Measurements from ENCODE around the gene ANAPC2. TPM values are rescaled to one million over a fixed set of nuclear protein-coding genes. Genes with fewer than 3 reads are reported as not detected.

The ANAPC2 gene
- total and polyA plus RNA-seq, 8 donors, result 42.1 to 58.8 (median 44.4) TPM

DNA sequence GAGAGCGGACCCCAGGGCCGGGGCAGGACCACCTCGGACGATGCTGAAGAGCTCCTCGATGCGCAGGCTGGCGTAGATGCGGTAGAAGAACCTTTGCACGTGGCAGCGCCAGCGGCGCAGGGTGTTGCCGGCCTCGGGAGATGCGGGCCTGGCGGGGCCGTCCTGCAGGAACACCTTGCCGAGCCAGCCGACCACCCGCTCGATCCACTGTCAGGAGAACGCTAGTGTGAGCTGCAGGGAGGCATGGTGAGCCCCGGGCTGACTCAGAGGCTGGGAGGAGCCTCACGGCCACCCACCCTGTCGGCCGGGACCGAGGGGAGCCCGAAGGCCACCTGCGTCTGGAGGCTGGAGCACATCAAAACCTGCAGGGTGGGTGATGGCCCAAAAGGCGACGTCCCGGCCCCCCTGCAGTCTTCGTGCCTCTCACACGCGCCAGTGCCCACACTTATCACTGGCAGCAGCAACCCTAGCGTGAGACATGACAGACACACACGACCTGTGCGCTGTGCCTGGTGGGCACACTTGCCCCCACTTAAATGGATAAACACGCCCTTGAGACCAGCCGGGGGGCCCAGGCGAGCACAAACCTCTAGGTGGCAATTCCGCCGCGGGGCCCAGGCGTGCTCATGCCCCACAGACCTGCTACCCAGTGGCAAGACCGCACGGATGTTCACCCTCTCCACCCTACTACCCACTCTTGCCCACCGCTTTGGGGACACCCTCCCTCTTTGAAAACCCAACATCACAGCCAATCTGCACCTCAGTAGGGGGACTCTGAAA, 3.3 kb downstream of the ANAPC2 start:
- no peak for DNase-seq
- no peak overlapping the region for H3K4me3 ChIP-seq
- H3K27me3 ChIP-seq, result no peaks in the 10 kb centered on the region
- peaks cover 22 to 35% of the 10 kb centered on the region in 2 donors for H3K4me1 ChIP-seq
- no peaks in the 10 kb centered on the region for H3K9me3 ChIP-seq
- no peak for TF ChIP-seq CTCF (IDR thresholded peaks at IDR 0.05)
- no peak overlapping the region for H3K27ac ChIP-seq
- ATAC-seq, result no peak
- intact Hi-C loops (cut with DNase I), result no loop called here
- peaks cover 0 to 68% of the 10 kb centered on the region in 2 donors for H3K36me3 ChIP-seq

DNA sequence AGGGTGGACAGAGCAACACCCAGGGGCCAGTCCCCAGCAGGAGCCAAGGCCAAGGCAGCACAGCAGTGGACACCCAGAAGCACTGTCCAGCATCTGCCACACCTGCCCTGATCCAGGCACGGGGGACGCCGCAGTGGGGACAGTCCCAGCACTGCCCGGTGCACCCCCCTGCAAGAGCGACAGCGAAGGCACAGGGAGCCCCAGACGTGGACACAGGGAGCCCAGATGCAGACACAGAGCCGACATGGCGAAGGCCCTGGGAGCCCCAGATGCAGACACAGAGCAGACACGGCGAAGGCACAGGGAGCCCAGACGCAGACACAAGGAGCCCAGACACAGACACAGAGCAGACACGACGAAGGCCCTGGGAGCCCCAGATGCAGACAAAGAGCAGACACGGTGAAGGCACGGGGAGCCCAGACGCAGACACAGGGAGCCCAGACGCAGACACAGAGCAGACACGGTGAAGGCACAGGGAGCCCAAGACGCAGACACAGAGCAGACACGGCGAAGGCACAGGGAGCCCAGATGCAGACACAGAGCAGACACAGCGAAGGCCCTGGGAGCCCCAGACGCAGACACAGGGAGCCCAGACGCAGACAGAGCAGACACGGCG, 4.3 kb downstream of the ANAPC2 start:
- Histone ChIP-seq H3K9me3 (no peaks in the 10 kb centered on the region), H3K36me3 (peaks cover 0 to 74% of the 10 kb centered on the region in 2 donors), H3K27ac (no peak overlapping the region), H3K27me3 (no peaks in the 10 kb centered on the region), H3K4me1 (peaks cover 13 to 25% of the 10 kb centered on the region in 2 donors), H3K4me3 (no peak overlapping the region)
- TF ChIP-seq CTCF (IDR thresholded peaks at IDR 0.05), result no peak
- intact Hi-C loops (cut with DNase I), result no loop called here
- DNase-seq (no peak), ATAC-seq (no peak)

GRCh38 chr9:137182836-137183235, 5.5 kb downstream of the ANAPC2 start:
- intact Hi-C loops (cut with DNase I), result no loop called here
- Histone ChIP-seq H3K27ac (no peak overlapping the region), H3K27me3 (no peaks in the 10 kb centered on the region), H3K9me3 (no peaks in the 10 kb centered on the region), H3K4me3 (no peak overlapping the region), H3K36me3 (peaks cover 0 to 87% of the 10 kb centered on the region in 2 donors), H3K4me1 (peaks cover 12 to 27% of the 10 kb centered on the region in 2 donors)
- ATAC-seq (no peak), DNase-seq (no peak)
- no peak for TF ChIP-seq CTCF (IDR thresholded peaks at IDR 0.05)

GRCh38 chr9:137181680-137182079, 6.7 kb downstream of the ANAPC2 start:
- no peaks in the 10 kb centered on the region for H3K27me3 ChIP-seq
- no peak overlapping the region for H3K27ac ChIP-seq
- intact Hi-C loops (cut with DNase I), result no loop called here
- DNase-seq, result no peak
- H3K9me3 ChIP-seq, result no peaks in the 10 kb centered on the region
- H3K4me1 ChIP-seq, result peaks cover under 1 to 16% of the 10 kb centered on the region in 2 donors
- ATAC-seq, result no peak
- H3K4me3 ChIP-seq, result no peak overlapping the region
- TF ChIP-seq CTCF (IDR thresholded peaks at IDR 0.05), result no peak
- H3K36me3 ChIP-seq, result peaks cover 0 to 92% of the 10 kb centered on the region in 2 donors

DNA sequence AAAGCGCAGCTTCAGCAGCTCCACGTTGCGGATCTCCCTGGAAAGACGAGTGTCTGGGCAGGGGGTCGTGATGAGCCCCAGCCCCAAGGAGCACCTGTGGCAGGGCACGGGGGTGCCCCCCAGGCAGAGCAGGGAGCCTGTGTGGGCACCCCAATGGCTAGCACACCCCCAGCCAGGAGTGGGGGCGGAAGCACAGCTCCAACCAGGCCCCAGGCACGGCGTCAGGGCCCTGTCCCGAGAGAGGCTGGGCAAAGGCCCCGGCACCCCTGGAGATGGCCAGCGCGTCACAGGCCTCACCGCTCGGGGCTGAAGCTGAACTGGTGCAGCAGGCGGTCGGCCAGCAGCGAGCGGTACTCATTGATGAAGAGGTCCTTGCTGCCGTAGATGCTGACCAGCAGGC, 7.9 kb downstream of the ANAPC2 start:
- no peaks in the 10 kb centered on the region for H3K9me3 ChIP-seq
- no peak overlapping the region for H3K27ac ChIP-seq
- DNase-seq (no peak), ATAC-seq (no peak)
- H3K4me1 ChIP-seq, result peaks cover 0 to 6% of the 10 kb centered on the region in 2 donors
- no peak for TF ChIP-seq CTCF (IDR thresholded peaks at IDR 0.05)
- H3K4me3 ChIP-seq, result no peak overlapping the region
- peaks cover 0 to 6% of the 10 kb centered on the region in 2 donors for H3K27me3 ChIP-seq
- peaks cover 0 to 84% of the 10 kb centered on the region in 2 donors for H3K36me3 ChIP-seq
- intact Hi-C loops (cut with DNase I), result no loop called here

Data from left lung (tissue), 10 donors.